K562 (cell line): ENCODE data around the gene GYS1. TPM values are rescaled to one million over a fixed set of nuclear protein-coding genes. Genes with fewer than 3 reads are reported as not detected.

Experiments used
- ATAC-seq: fragments of 200-7000 bp; cut with Tn5 transposase; 3 replicates; pipeline ENCODE4 v1.9.1; 2020; ENCODE audit warnings: moderate library complexity
- BruUV-seq: library from RNA; stranded (reverse); fragments of 400-500 nt; replicated peaks from 2 replicates; lab custom pipeline; 2021; lab: Mats Ljungman, UMichigan
- CTCF ChIA-PET: fragments of 300-600 bp; formaldehyde crosslinking; extraction: SDS; loops from one replicate; lab custom pipeline; 2021; ENCODE audit warnings: low intra/inter-chr PET ratio; lab: Yijun Ruan, JAX
- POLR2A ChIA-PET: fragments of 300-600, 350-650 bp; sonication (Branson Sonifier 250); formaldehyde crosslinking; extraction: SDS; loops from one replicate; lab custom pipeline; 2021; ENCODE audit warnings: antibody characterized with exemption, inconsistent platforms; lab: Yijun Ruan, JAX
- DNase-seq, 4 experiments: peaks; one replicate each; pipeline versions ENCODE4 v3.0.0 to v3.0.0-alpha.2; 2011 to 2018; ENCODE audit warnings: low spot score in 3 of 4, mixed read lengths in 3 of 4; ENCODE audit errors: extremely low read depth in 1 of 4
- FAIRE-seq: peaks from 2 replicates; lab custom pipeline; 2011; peaks lifted over from hg19 to GRCh38; lab: Jason Lieb, UNC
- H2AFZ ChIP-seq: 2 replicates; pipeline ENCODE4 v1.6.0; 2011; ENCODE audit warnings: low read depth, low read length, control low read depth, inconsistent platforms
- H3K27ac ChIP-seq: fragments of 200-600 bp; 3 replicates; pipeline ENCODE4 v1.8.0; 2011; ENCODE audit warnings: low read depth, mild to moderate bottlenecking, control low read depth, inconsistent platforms, low read length, moderate library complexity, mixed read lengths; ENCODE audit errors: extremely low read depth
- H3K27me3 ChIP-seq, 2 experiments: fragments of 300-600 bp in 1 of 2; 2 replicates in 1 of 2; 3 replicates in 1 of 2; pipeline versions ENCODE4 v1.6.0 to v1.8.0; 2011; ENCODE audit warnings: inconsistent platforms in 2 of 2, low read length in 2 of 2, mild to moderate bottlenecking in 1 of 2, mixed read lengths in 1 of 2, moderate library complexity in 1 of 2; ENCODE audit not compliant: control insufficient read depth in 2 of 2, insufficient read depth in 2 of 2
- H3K36me3 ChIP-seq: fragments of 300-600 bp; 3 replicates; pipeline ENCODE4 v1.8.0; 2011; ENCODE audit warnings: mild to moderate bottlenecking, low read length, inconsistent platforms; ENCODE audit not compliant: control insufficient read depth, insufficient read depth
- H3K4me1 ChIP-seq, 2 experiments: fragments of 200-600 bp in 1 of 2; replicated peaks in 1 of 2; 2 replicates in 1 of 2; 3 replicates in 1 of 2; pipeline versions ENCODE4 v1.5.1 to v1.8.0; 2011; ENCODE audit warnings: inconsistent platforms in 2 of 2, low read length in 2 of 2, mild to moderate bottlenecking in 1 of 2, mixed read lengths in 1 of 2, moderate library complexity in 1 of 2; ENCODE audit not compliant: control insufficient read depth in 2 of 2, insufficient read depth in 2 of 2
- H3K4me2 ChIP-seq: 2 replicates; pipeline ENCODE4 v1.6.1; 2011; ENCODE audit warnings: low read length, control low read depth, inconsistent platforms, mixed read lengths; ENCODE audit not compliant: insufficient read depth
- H3K4me3 ChIP-seq: fragments of 200-600 bp; sonication (generic), shearing (Covaris generic); 2 replicates; pipeline ENCODE4 v1.5.1; 2016; ENCODE audit warnings: control low read depth, inconsistent platforms
- H3K79me2 ChIP-seq: fragments of 200-600 bp; 3 replicates; pipeline ENCODE4 v1.8.0; 2011; ENCODE audit warnings: low read length, inconsistent platforms; ENCODE audit not compliant: control insufficient read depth, insufficient read depth
- H3K9ac ChIP-seq, 2 experiments: 2 replicates each; pipeline versions ENCODE4 v1.6.0 to v1.6.1; 2011; ENCODE audit warnings: low read depth in 2 of 2, low read length in 2 of 2, control low read depth in 1 of 2, inconsistent platforms in 1 of 2, mild to moderate bottlenecking in 1 of 2, mixed read lengths in 1 of 2; ENCODE audit not compliant: insufficient read depth in 1 of 2
- H3K9me1 ChIP-seq: one replicate; pipeline ENCODE4 v1.6.0; 2011; ENCODE audit warnings: inconsistent platforms, mild to moderate bottlenecking, low read length, moderate library complexity; ENCODE audit not compliant: control insufficient read depth, insufficient read depth
- H3K9me3 ChIP-seq: replicated peaks from 2 replicates; pipeline ENCODE4 v1.5.1; 2011; ENCODE audit warnings: low read depth, low read length, inconsistent platforms; ENCODE audit not compliant: control insufficient read depth, insufficient read depth
- H4K20me1 ChIP-seq: replicated peaks from 2 replicates; pipeline ENCODE4 v1.6.1; 2011; ENCODE audit warnings: low read length, inconsistent platforms, mixed read lengths; ENCODE audit not compliant: control insufficient read depth, insufficient read depth
- BHLHE40 ChIP-seq: IDR thresholded peaks from 2 replicates; pipeline ENCODE4 v1.6.1; 2011; ENCODE audit warnings: low read length, improper control_type of control experiment
- GATAD2A ChIP-seq: fragments of 450-650 bp; IDR thresholded peaks from 2 replicates; pipeline ENCODE4 v1.6.1; 2017
- MXI1 ChIP-seq: IDR thresholded peaks from 2 replicates; pipeline ENCODE4 v1.6.1; 2011; ENCODE audit warnings: low read depth, mild to moderate bottlenecking, improper control_type of control experiment, low read length
- NFIC ChIP-seq: fragments of 450-650 bp; IDR thresholded peaks from 2 replicates; pipeline ENCODE4 v1.6.1; 2017; ENCODE audit warnings: mild to moderate bottlenecking, inconsistent platforms
- REST ChIP-seq, 2 experiments: fragments of 450-650 bp; formaldehyde crosslinking in 1 of 2; IDR thresholded peaks; 2 replicates each; pipeline versions ENCODE4 v1.4.0 to v1.6.1; 2014 to 2020; ENCODE audit warnings: mild to moderate bottlenecking in 2 of 2, borderline replicate concordance in 1 of 2, low read depth in 1 of 2
- SNAPC5 ChIP-seq: fragments of 250-450 bp; sonication (Bioruptor Pico); IDR thresholded peaks from 2 replicates; pipeline ENCODE4 v1.8.0; 2021; ENCODE audit warnings: moderate library complexity, mild to moderate bottlenecking, inconsistent platforms
- TAF9B ChIP-seq: fragments of 450-650 bp; IDR thresholded peaks from 2 replicates; pipeline ENCODE4 v1.6.1; 2018; ENCODE audit warnings: mild to moderate bottlenecking; ENCODE audit not compliant: partially characterized antibody
- ZNF395 ChIP-seq: fragments of 200-800 bp; sonication (Bioruptor generic); IDR thresholded peaks from 2 replicates; pipeline ENCODE4 v1.6.1; 2017; ENCODE audit warnings: missing genetic modification characterization, missing compliant biosample characterization
- ZNF561 ChIP-seq: fragments of 450-650 bp; formaldehyde crosslinking; conservative IDR thresholded peaks from 2 replicates; pipeline ENCODE4 v1.4.0; 2020; ENCODE audit warnings: mild to moderate bottlenecking, moderate library complexity
- WGBS: fragments of 100-300 bp; shearing (Covaris generic); methylation state at CpG from one replicate; pipeline ENCODE4 v1.1.6; 2016; ENCODE audit warnings: low coverage, mixed read lengths; ENCODE audit not compliant: insufficient coverage; ENCODE audit errors: missing lambda C conversion rate; 5-methylcytosine and 5-hydroxymethylcytosine counted together
- in situ Hi-C: fragments of 300-500 bp; cut with MboI; formaldehyde crosslinking; loops from 4 replicates; pipeline ENCODE4 v1.15.0; 2018; ENCODE audit warnings: inconsistent platforms, mixed read lengths
- intact Hi-C: fragments of 100-400 bp; cut with micrococcal nuclease; formaldehyde crosslinking; loops from 2 replicates; pipeline ENCODE4 v1.14.2; 2022
- polyA plus RNA-seq, 8 experiments: library from polyadenylated mRNA; depleted of rRNA in 4 of 8; stranded (reverse) in 5 of 8; unstranded in 3 of 8; fragments of >200 nt; fragmentation: Nextera tagmentation in 2 of 8; fragmentation: Illumina TruSeq in 1 of 8; extraction: Ambion mirVana in 2 of 8; extraction: Trizol in 1 of 8; gene quantifications; 2 replicates each; pipeline versions ENCODE4 v1.2.1 to v1.2.3, GENCODE V29; 2011 to 2014; ENCODE audit warnings: inconsistent platforms in 1 of 8, missing spikeins in 1 of 8
- total RNA-seq, 7 experiments: library from RNA; depleted of rRNA in 6 of 7; stranded (reverse); fragments of >200 nt in 6 of 7; fragmentation: Illumina TruSeq in 2 of 7; extraction: Trizol in 2 of 7; gene quantifications; 2 replicates each; pipeline versions ENCODE4 v1.2.1 to v1.2.3, GENCODE V29; 2011 to 2021; ENCODE audit warnings: low replicate concordance in 1 of 7

The GYS1 gene
- total and polyA plus RNA-seq, 9 of the 15 experiments (the other 6 are each of a cell fraction or from before 2014, with no cell fraction given), result 1.9 to 31.1 (median 15.2) TPM

GRCh38 chr19:48968179-48968661 is 24.9 kb downstream of the GYS1 start:
- Histone ChIP-seq H3K79me2 (peaks cover 42% of the 10 kb centered on the region), H3K27me3 (no peaks in the 10 kb centered on the region), H3K9me1 (no peaks in the 10 kb centered on the region), H3K9me3 (no peaks in the 10 kb centered on the region), H3K9ac (peak overlapping the region; percentile 90 to 91; a peak in 3 of 4 replicates), H3K36me3 (peaks cover 61% of the 10 kb centered on the region), H2AFZ (no peak overlapping the region), H3K4me1 (peaks cover 32 to 50% of the 10 kb centered on the region in 2 experiments), H3K4me3 (no peak overlapping the region), H4K20me1 (peaks cover 21% of the 10 kb centered on the region), H3K4me2 (peak overlapping the region; percentile 99), H3K27ac (peak overlapping the region; percentile 82; the same call in 2 of the 3 replicates)
- in situ Hi-C loops, result loop anchor here (10.0 kb wide), 1 partner anchor 93 kb away; the partner anchor contains the start of gene PPP1R15A
- ChIA-PET CTCF (interaction anchor here (0.6 kb wide), 2 partner anchors 13 to 332 kb away, joined by 3 to 6 read pairs; no protein-coding TSS in a partner anchor), POLR2A (interaction anchor here (0.6 to 14.5 kb wide), 28 partner anchors 8 to 521 kb away, joined by 3 to 439 read pairs (median 12); partner anchors contain the start of genes BAX, DHDH, GYS1 and HSD17B14)
- FAIRE-seq (no peak), ATAC-seq (no peak; the same call in 2 of the 3 replicates), DNase-seq (no peak)
- 53% methylated on average over 4 of the region's 4 CpGs for WGBS
- intact Hi-C loops, result loop anchor here (5.0 kb wide), 1 partner anchor 36 kb away; the partner anchor contains the start of gene DHDH
- BruUV-seq, result no TSS peak
- TF ChIP-seq REST (IDR thresholded peaks at IDR 0.05; ENCODE audit: borderline replicate concordance), result no peak
- TF ChIP-seq REST (CRISPR knock-in tag; IDR thresholded peaks at IDR 0.05; ENCODE audit: low read depth), result no peak
- TF ChIP-seq NFIC, result peak; percentile 30; the same call in 1 of the 2 replicates
- 0 out of 2 replicates have a peak, but pooled peaks have one; percentile 11 for TF ChIP-seq ZNF561 (CRISPR knock-in tag)
- no peak for TF ChIP-seq BHLHE40
- TF ChIP-seq TAF9B, result no peak
- no peak for TF ChIP-seq SNAPC5 (CRISPR knock-in tag)
- TF ChIP-seq MXI1, result 0 out of 2 replicates have a peak, but pooled peaks have one; percentile 12
- TF ChIP-seq ZNF395 (CRISPR knock-in tag), result peak; percentile 1; the same call in 1 of the 2 replicates
- peak; percentile 16; the same call in 1 of the 2 replicates for TF ChIP-seq GATAD2A
